Measurements from ENCODE around the gene NHEJ1. TPM values are rescaled to one million over a fixed set of nuclear protein-coding genes. Genes with fewer than 3 reads are reported as not detected.
A peak's percentile ranks its signal among the peaks of the same experiment; 100 is the strongest.

The NHEJ1 gene
- total RNA-seq, 1 donor from 2014 or later = 17.7 TPM

DNA sequence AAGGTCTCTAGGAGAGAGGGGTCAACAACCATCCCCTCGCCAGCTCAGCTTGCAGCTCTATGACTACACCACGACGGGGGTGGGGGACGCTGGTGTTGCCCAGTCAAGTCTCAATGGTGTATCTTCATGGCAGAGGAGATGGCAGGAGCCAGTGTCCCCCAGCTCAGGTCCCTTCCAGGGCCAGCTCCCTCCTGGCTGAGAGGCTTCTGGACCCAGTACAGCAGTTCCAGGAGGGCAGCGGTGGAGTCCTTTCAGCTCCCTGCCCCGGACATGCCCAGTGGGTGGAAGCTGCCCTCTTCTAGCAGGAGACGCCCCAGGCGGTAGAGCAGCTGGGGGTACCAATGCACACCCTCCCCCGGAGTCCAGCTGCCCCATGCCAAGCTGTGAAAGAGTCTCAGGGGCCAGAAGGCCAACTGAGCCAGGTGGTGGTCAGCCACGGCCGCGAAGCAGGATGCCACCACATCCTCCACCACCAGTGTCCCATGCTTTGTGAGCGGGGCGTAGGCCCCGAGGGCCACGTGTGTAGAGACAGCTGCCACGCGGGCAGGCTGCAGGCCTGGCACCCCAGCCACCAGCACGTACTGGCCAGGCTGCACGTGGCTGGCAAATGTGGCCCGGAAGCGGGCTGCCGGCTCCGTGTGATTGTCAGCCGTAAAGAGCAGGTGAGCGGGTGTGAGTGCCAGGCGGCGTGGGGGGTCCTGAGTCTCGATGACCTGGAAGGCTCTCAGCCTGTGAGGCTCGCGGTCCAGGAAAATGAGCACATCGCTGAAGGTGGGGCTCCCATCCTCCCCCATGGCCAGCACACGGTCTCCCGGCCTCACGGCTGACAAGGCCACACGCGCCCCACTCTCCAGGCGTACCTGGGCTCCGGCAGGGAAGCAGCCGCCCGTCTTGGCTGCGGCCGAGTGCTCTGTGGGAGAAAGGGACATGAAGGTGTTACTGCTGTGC lies 105.4 kb downstream of the NHEJ1 start:
- TF ChIP-seq, protein P1, sequence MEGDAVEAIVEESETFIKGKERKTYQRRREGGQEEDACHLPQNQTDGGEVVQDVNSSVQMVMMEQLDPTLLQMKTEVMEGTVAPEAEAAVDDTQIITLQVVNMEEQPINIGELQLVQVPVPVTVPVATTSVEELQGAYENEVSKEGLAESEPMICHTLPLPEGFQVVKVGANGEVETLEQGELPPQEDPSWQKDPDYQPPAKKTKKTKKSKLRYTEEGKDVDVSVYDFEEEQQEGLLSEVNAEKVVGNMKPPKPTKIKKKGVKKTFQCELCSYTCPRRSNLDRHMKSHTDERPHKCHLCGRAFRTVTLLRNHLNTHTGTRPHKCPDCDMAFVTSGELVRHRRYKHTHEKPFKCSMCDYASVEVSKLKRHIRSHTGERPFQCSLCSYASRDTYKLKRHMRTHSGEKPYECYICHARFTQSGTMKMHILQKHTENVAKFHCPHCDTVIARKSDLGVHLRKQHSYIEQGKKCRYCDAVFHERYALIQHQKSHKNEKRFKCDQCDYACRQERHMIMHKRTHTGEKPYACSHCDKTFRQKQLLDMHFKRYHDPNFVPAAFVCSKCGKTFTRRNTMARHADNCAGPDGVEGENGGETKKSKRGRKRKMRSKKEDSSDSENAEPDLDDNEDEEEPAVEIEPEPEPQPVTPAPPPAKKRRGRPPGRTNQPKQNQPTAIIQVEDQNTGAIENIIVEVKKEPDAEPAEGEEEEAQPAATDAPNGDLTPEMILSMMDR (IDR thresholded peaks at IDR 0.05; ENCODE audit: unreplicated experiment) = no peak

GRCh38 chr2:219049282-219049681 lies 111.3 kb downstream of the NHEJ1 start:
- no peak overlapping the region for H3K27ac Mint-ChIP-seq
- H3K4me3 Mint-ChIP-seq (ENCODE audit: low read depth) = no peak overlapping the region
- TF ChIP-seq, protein P1 (IDR thresholded peaks at IDR 0.05; ENCODE audit: unreplicated experiment) = no peak
- no peaks in the 10 kb centered on the region for H3K9me3 Mint-ChIP-seq (ENCODE audit: low read depth)
- H3K36me3 Mint-ChIP-seq (ENCODE audit: insufficient read depth) = no peaks in the 10 kb centered on the region
- H3K27me3 Mint-ChIP-seq = peaks cover 64% of the 10 kb centered on the region
- H3K4me1 Mint-ChIP-seq (ENCODE audit: low read depth) = no peaks in the 10 kb centered on the region
- DNase-seq (ENCODE audit: low spot score, unreplicated experiment) = no peak

More for the DNA sequence above, 105.4 kb downstream of the NHEJ1 start:
- no peak overlapping the region for H3K27ac Mint-ChIP-seq
- peaks cover 52% of the 10 kb centered on the region for H3K27me3 Mint-ChIP-seq
- H3K4me1 Mint-ChIP-seq (ENCODE audit: low read depth) = peaks cover 8% of the 10 kb centered on the region
- no peak overlapping the region for H3K4me3 Mint-ChIP-seq (ENCODE audit: low read depth)
- H3K36me3 Mint-ChIP-seq (ENCODE audit: insufficient read depth) = peaks cover 2% of the 10 kb centered on the region
- H3K9me3 Mint-ChIP-seq (ENCODE audit: low read depth) = no peaks in the 10 kb centered on the region
- DNase-seq (ENCODE audit: low spot score, unreplicated experiment) = no peak

DNA sequence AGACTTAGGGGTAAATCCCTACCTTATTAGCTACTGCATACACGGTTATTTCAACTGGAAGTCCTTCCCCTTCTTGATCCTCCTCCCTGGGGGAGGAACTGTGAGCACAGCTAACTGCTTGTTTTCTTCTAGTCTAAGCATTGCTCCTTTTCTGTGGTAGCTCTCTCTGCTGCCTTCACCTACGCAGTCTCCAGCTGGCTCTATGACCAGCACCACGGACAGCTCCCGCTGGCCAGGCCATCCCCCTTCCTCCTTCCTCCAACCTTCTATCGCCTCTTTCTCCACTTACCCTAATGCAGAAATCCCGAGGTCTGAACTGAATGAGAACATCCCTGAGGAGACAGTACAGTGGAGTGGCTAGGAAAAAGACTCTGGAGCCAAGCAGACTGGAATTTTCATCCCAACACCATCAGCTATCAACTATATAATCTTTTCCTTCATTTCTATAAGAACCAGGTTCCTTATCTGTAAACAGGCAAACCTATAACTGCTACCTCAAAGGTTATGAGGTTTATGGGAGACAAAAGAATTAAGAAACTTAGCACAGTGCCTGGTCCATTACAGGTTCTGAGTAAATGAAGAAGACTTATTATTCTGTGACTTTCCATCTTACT lies 114.6 kb downstream of the NHEJ1 start:
- no peaks in the 10 kb centered on the region for H3K9me3 Mint-ChIP-seq (ENCODE audit: low read depth)
- DNase-seq (ENCODE audit: low spot score, unreplicated experiment) = peak; percentile 71
- H3K4me1 Mint-ChIP-seq (ENCODE audit: low read depth) = peaks cover 2% of the 10 kb centered on the region
- no peaks in the 10 kb centered on the region for H3K36me3 Mint-ChIP-seq (ENCODE audit: insufficient read depth)
- no peak overlapping the region for H3K4me3 Mint-ChIP-seq (ENCODE audit: low read depth)
- H3K27me3 Mint-ChIP-seq = peaks cover 81% of the 10 kb centered on the region
- TF ChIP-seq, protein P1 (IDR thresholded peaks at IDR 0.05; ENCODE audit: unreplicated experiment) = no peak
- no peak overlapping the region for H3K27ac Mint-ChIP-seq

DNA sequence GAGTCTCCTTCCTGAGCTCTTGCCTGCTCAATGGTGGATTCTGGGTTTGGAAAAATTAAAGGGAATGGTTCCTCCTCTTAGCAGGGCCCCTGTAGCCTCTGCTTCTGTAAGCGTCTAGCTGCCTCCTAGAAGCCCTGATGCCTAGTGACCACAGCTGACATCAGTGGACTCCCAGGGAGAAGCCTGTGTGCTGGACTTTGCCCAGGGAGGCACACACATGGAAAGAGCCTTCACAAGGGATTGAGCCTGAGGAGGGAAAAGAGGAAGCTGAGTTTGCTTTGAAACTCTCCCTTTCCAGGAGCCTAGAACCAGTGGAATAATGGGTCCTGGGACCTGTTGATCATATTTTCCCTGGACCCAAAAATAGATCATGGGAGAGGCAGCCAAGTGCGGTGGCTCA lies 117.9 kb downstream of the NHEJ1 start:
- Mint-ChIP-seq H3K9me3 (ENCODE audit: low read depth) (no peaks in the 10 kb centered on the region), H3K4me3 (ENCODE audit: low read depth) (no peak overlapping the region), H3K27me3 (peaks cover 77% of the 10 kb centered on the region), H3K4me1 (ENCODE audit: low read depth) (peaks cover 3% of the 10 kb centered on the region), H3K36me3 (ENCODE audit: insufficient read depth) (no peaks in the 10 kb centered on the region), H3K27ac (no peak overlapping the region)
- no peak for DNase-seq (ENCODE audit: low spot score, unreplicated experiment)
- TF ChIP-seq, protein P1 (IDR thresholded peaks at IDR 0.05; ENCODE audit: unreplicated experiment) = no peak

- DNase-seq (ENCODE audit: low spot score, unreplicated experiment) = no peak
Observed at GRCh38 chr2:219042157-219042556, 118.5 kb downstream of the NHEJ1 start.

More at GRCh38 chr2:219042157-219042556, 118.5 kb downstream of the NHEJ1 start:
- Mint-ChIP-seq H3K4me3 (ENCODE audit: low read depth) (no peak overlapping the region), H3K9me3 (ENCODE audit: low read depth) (no peaks in the 10 kb centered on the region), H3K27me3 (peaks cover 76% of the 10 kb centered on the region), H3K27ac (no peak overlapping the region), H3K4me1 (ENCODE audit: low read depth) (peaks cover 3% of the 10 kb centered on the region), H3K36me3 (ENCODE audit: insufficient read depth) (no peaks in the 10 kb centered on the region)
- TF ChIP-seq, protein P1 (IDR thresholded peaks at IDR 0.05; ENCODE audit: unreplicated experiment) = no peak

Data from progenitor cell of endocrine pancreas (in vitro differentiated cells).